Sigmoid colon (tissue), 7 donors: ENCODE results near the gene P2RX3. TPM values are rescaled to one million over a fixed set of nuclear protein-coding genes. Genes with fewer than 3 reads are reported as not detected.

ENCODE experiments used
- DNase-seq: peaks from one replicate; pipeline ENCODE4 v3.0.0-alpha.2; 2019
- H3K27ac ChIP-seq, 4 donors: fragments of 200-600 bp; sonication (generic); one replicate each; pipeline ENCODE4 v1.5.1; 2016 to 2019; ENCODE audit warnings: mild to moderate bottlenecking in 1 of 4
- H3K27me3 ChIP-seq, 3 donors: fragments of 200-600 bp; sonication (generic); one replicate each; pipeline ENCODE4 v1.5.1; 2019; ENCODE audit warnings: mild to moderate bottlenecking in 1 of 3
- H3K36me3 ChIP-seq, 4 donors: fragments of 200-600 bp; sonication (generic); one replicate each; pipeline ENCODE4 v1.5.1; 2016 to 2019
- H3K4me1 ChIP-seq, 4 donors: fragments of 200-600 bp; sonication (generic); one replicate each; pipeline ENCODE4 v1.5.1; 2017 to 2019
- H3K4me3 ChIP-seq, 4 donors: fragments of 200-600 bp; sonication (generic); one replicate each; pipeline ENCODE4 v1.5.1; 2017 to 2019; ENCODE audit warnings: mild to moderate bottlenecking in 2 of 4, moderate library complexity in 1 of 4
- H3K9me3 ChIP-seq, 4 donors: fragments of 200-600 bp in 3 of 4; sonication (generic) in 3 of 4; one replicate each; pipeline versions ENCODE4 v1.5.1 to v1.6.1; 2013 to 2019
- EP300 ChIP-seq, 4 donors: sonication (generic); formaldehyde crosslinking; IDR thresholded peaks; one replicate each; pipeline ENCODE4 v1.6.1; 2017; ENCODE audit warnings: antibody characterized with exemption in 4 of 4
- POLR2A ChIP-seq, 2 donors: fragments of 450-650 bp; IDR thresholded peaks; one replicate each; pipeline ENCODE4 v1.6.1; 2016; ENCODE audit warnings: antibody characterized with exemption in 2 of 2, mild to moderate bottlenecking in 2 of 2, moderate library complexity in 2 of 2
- POLR2AphosphoS5 ChIP-seq, 4 donors: sonication (generic); formaldehyde crosslinking; IDR thresholded peaks; one replicate each; pipeline ENCODE4 v1.6.1; 2017; ENCODE audit warnings: antibody characterized with exemption in 4 of 4
- WGBS, 2 donors: extraction: QIAGEN DNeasy Blood & Tissue Kit; methylation state at CpG; one replicate each; pipeline ENCODE4 v1.1.7; 2013; 5-methylcytosine and 5-hydroxymethylcytosine counted together
- intact Hi-C: fragments of 100-400 bp; cut with DNase I; formaldehyde crosslinking; loops from one replicate; pipeline ENCODE4 v1.15.1; 2023
- polyA plus RNA-seq, 3 donors: library from polyadenylated mRNA; stranded (reverse); fragments of 200-250 nt; gene quantifications; one replicate each; pipeline ENCODE4 v1.2.3, GENCODE V29; 2013
- total RNA-seq, 4 donors: library from RNA; depleted of rRNA; stranded (reverse); fragments of >200 nt; gene quantifications; one replicate each; pipeline ENCODE4 v1.1.0, GENCODE V29; 2016
- TF ChIP-seq, protein P1 (sequence below), 4 experiments: fragments of 450-650 bp in 3 of 4; fragments of 200-600 bp in 1 of 4; IDR thresholded peaks; one replicate each; pipeline ENCODE4 v1.5.1; 2016 to 2019; ENCODE audit warnings: antibody characterized with exemption in 4 of 4, mild to moderate bottlenecking in 3 of 4, moderate library complexity in 2 of 4
- donor health status: healthy with polysubstance abuse.
- donor health status: Bipolar disorder and iron deficiency.
- donor health status: healthy.

The P2RX3 gene
- total and polyA plus RNA-seq, 7 donors, result 0.07 to 0.36 TPM; not detected in 5

GRCh38 chr11:57349491-57350274 is 11.5 kb downstream of the P2RX3 start:
- Histone ChIP-seq H3K36me3 (no peaks in the 10 kb centered on the region), H3K4me1 (peaks cover 0 to 7% (median 5%) of the 10 kb centered on the region in 4 donors), H3K27ac (no peak overlapping the region), H3K4me3 (no peak overlapping the region), H3K27me3 (no peaks in the 10 kb centered on the region), H3K9me3 (no peaks in the 10 kb centered on the region)
- DNase-seq, result peak; percentile 78
- TF ChIP-seq POLR2AphosphoS5 (IDR thresholded peaks at IDR 0.05) (peak in 2 of 4 donors; percentile 28 to 42), POLR2A (IDR thresholded peaks at IDR 0.05) (no peak), EP300 (IDR thresholded peaks at IDR 0.05) (no peak)
- TF ChIP-seq, protein P1, sequence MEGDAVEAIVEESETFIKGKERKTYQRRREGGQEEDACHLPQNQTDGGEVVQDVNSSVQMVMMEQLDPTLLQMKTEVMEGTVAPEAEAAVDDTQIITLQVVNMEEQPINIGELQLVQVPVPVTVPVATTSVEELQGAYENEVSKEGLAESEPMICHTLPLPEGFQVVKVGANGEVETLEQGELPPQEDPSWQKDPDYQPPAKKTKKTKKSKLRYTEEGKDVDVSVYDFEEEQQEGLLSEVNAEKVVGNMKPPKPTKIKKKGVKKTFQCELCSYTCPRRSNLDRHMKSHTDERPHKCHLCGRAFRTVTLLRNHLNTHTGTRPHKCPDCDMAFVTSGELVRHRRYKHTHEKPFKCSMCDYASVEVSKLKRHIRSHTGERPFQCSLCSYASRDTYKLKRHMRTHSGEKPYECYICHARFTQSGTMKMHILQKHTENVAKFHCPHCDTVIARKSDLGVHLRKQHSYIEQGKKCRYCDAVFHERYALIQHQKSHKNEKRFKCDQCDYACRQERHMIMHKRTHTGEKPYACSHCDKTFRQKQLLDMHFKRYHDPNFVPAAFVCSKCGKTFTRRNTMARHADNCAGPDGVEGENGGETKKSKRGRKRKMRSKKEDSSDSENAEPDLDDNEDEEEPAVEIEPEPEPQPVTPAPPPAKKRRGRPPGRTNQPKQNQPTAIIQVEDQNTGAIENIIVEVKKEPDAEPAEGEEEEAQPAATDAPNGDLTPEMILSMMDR (IDR thresholded peaks at IDR 0.05), result peak; percentile 63 to 93 (median 78)
- WGBS, 2 donors, result 26 to 32% methylated on average over 31 of the region's 31 CpGs
- intact Hi-C loops, result loop anchor here (5.0 to 10.0 kb wide), 2 partner anchors 83 to 505 kb away; no protein-coding TSS in a partner anchor

DNA sequence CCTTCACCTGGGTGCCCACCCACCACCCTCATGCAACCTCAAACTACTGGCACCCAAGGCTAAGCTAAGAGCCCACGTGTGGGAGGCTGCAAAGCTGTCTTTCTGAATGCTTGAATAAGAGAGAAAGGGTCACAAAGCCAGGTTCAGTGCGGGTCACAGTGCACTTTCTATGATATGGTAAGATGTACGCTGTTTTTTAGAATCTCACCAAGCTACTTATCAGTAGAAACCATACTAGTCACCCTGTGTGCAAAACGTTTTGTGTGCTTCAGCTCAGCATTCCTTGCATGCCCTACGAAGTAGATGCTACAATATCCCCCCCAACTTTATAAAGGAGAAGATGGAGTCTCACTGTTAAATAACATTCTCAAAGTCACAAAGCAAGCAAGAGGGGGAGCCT is 14.9 kb downstream of the P2RX3 start:
- Histone ChIP-seq H3K4me1 (peaks cover 0 to 11% (median 5%) of the 10 kb centered on the region in 4 donors), H3K36me3 (no peaks in the 10 kb centered on the region), H3K27me3 (no peaks in the 10 kb centered on the region), H3K4me3 (no peak overlapping the region), H3K27ac (no peak overlapping the region), H3K9me3 (no peaks in the 10 kb centered on the region)
- no peak for DNase-seq
- intact Hi-C loops, result loop anchor here (10.0 kb wide), 1 partner anchor 508 kb away; no protein-coding TSS in a partner anchor
- WGBS, 2 donors, result 73% methylated on average over 5 of the region's 5 CpGs
- TF ChIP-seq EP300 (IDR thresholded peaks at IDR 0.05) (no peak), POLR2A (IDR thresholded peaks at IDR 0.05) (no peak), POLR2AphosphoS5 (IDR thresholded peaks at IDR 0.05) (no peak)
- TF ChIP-seq, protein P1 (IDR thresholded peaks at IDR 0.05), result no peak

GRCh38 chr11:57353446-57353845 is 15.3 kb downstream of the P2RX3 start:
- Histone ChIP-seq H3K9me3 (no peaks in the 10 kb centered on the region), H3K36me3 (no peaks in the 10 kb centered on the region), H3K4me3 (no peak overlapping the region), H3K4me1 (peaks cover 0 to 11% (median 5%) of the 10 kb centered on the region in 4 donors), H3K27ac (no peak overlapping the region), H3K27me3 (no peaks in the 10 kb centered on the region)
- no peak for DNase-seq
- intact Hi-C loops, result loop anchor here (10.0 kb wide), 1 partner anchor 509 kb away; no protein-coding TSS in a partner anchor
- 75 to 80% methylated on average over 4 of the region's 4 CpGs for WGBS, 2 donors
- no peak for TF ChIP-seq POLR2AphosphoS5 (IDR thresholded peaks at IDR 0.05)

- peaks cover 0 to 11% (median 5%) of the 10 kb centered on the region in 4 donors for H3K4me1 ChIP-seq
- intact Hi-C loops, result loop anchor here (10.0 kb wide), 1 partner anchor 509 kb away; no protein-coding TSS in a partner anchor
- 79 to 81% methylated on average over 4 of the region's 4 CpGs for WGBS, 2 donors
Measured at GRCh38 chr11:57353852-57354251, 15.7 kb downstream of the P2RX3 start.

DNA sequence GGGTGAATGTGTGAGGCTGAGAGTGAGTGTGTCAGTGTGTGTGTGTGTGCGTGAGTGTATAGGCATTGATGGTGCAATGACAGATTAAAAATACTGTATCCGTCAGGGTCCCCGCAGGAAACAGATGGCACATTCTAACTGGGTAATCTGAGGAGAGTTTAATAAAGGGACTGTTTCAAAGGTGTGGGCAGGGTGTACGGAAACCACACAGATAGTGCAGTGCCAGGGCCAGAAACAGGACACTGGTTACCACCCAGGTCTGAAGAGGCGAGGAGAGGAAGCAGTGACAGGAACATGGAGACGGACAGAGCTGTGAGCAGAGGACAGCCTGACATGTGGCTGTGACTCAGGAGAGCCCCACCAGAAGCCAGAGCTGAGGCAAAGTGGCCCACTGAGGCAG is 16.5 kb downstream of the P2RX3 start:
- Histone ChIP-seq H3K27me3 (no peaks in the 10 kb centered on the region), H3K36me3 (no peaks in the 10 kb centered on the region), H3K27ac (no peak overlapping the region), H3K4me3 (no peak overlapping the region), H3K9me3 (no peaks in the 10 kb centered on the region), H3K4me1 (peaks cover 0 to 9% (median 3%) of the 10 kb centered on the region in 4 donors)
- no peak for DNase-seq
- intact Hi-C loops, result loop anchor here (10.0 kb wide), 1 partner anchor 510 kb away; no protein-coding TSS in a partner anchor
- WGBS, 2 donors, result 59 to 89% methylated on average over 6 of the region's 6 CpGs
- TF ChIP-seq EP300 (IDR thresholded peaks at IDR 0.05) (no peak), POLR2AphosphoS5 (IDR thresholded peaks at IDR 0.05) (no peak), POLR2A (IDR thresholded peaks at IDR 0.05) (no peak)
- TF ChIP-seq, protein P1 (IDR thresholded peaks at IDR 0.05), result no peak

More at GRCh38 chr11:57353852-57354251, 15.7 kb downstream of the P2RX3 start:
- H3K27ac ChIP-seq, result no peak overlapping the region
- H3K36me3 ChIP-seq, result no peaks in the 10 kb centered on the region
- no peaks in the 10 kb centered on the region for H3K27me3 ChIP-seq
- H3K9me3 ChIP-seq, result no peaks in the 10 kb centered on the region
- TF ChIP-seq, protein P1 (IDR thresholded peaks at IDR 0.05), result no peak
- TF ChIP-seq POLR2AphosphoS5 (IDR thresholded peaks at IDR 0.05), result no peak
- no peak for TF ChIP-seq EP300 (IDR thresholded peaks at IDR 0.05)
- TF ChIP-seq POLR2A (IDR thresholded peaks at IDR 0.05), result no peak
- DNase-seq, result no peak
- H3K4me3 ChIP-seq, result no peak overlapping the region
